CD4-positive, alpha-beta T cell treated with Interferon gamma for 1 hour (primary cell): ENCODE data around the gene ARMCX4.
"Not testable (repeated sequence)": the region's sequence is repeated elsewhere in the genome, so short reads cannot be mapped to it uniquely, and the experiment has no call there.

Source experiments
- DNase-seq: peaks from one replicate; pipeline ENCODE4 v3.0.0-alpha.2; 2020

Gene ARMCX4

DNA sequence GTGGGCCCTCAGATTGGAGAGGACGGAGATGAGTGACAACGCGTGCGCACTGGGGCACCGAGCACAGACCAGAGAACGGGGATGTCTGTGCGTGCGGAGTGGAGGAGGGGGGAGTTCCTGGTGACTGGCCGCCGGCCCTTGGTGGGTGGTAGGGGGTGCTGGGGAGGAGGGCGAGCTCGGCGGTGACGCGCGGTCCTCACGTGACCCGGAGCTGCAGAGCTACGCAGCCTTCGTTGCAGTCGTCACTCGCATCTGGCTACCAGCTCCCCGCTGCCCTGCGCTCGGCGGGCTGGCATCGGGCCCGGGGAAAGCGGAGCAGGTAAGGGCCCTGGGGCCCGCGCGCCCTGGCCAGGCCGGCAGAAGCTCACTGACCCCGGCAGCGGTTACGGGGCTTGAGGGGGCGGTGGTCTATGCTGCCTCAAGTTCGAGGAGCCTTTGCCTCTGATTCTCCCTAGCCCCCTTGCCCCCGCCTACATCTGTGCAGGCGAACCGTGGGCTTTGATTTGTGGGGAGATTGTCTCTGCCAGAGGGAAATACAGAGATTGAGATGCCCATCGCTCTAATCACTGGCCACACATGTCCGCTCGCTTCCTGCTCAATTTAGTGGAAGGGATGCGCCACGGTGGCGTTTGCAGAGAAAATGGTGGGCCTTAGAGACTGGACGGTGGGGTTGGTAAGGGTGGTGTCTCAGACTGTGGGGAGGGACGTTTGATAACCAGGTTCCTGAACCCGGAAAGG, at the start of gene ARMCX4:
Gene ARMCX4, plus strand, starts transcription at position 245 of the 738 bp plus-strand sequence. CDS start 3,134 bp downstream, outside the sequence.
- DNase-seq, result peak; percentile 61

GRCh38 chrX:101442085-101442484, 43.2 kb upstream of the ARMCX4 start:
- no peak for DNase-seq

GRCh38 chrX:101449279-101449678, 36.0 kb upstream of the ARMCX4 start:
- DNase-seq, result no peak

GRCh38 chrX:101450085-101450484, 35.2 kb upstream of the ARMCX4 start:
- no peak for DNase-seq

GRCh38 chrX:101450961-101451360, 34.3 kb upstream of the ARMCX4 start:
- DNase-seq, result no peak

- no peak for DNase-seq
Measured at GRCh38 chrX:101452056-101452455, 33.2 kb upstream of the ARMCX4 start.

GRCh38 chrX:101460669-101461068, 24.6 kb upstream of the ARMCX4 start:
- DNase-seq, result no peak

DNA sequence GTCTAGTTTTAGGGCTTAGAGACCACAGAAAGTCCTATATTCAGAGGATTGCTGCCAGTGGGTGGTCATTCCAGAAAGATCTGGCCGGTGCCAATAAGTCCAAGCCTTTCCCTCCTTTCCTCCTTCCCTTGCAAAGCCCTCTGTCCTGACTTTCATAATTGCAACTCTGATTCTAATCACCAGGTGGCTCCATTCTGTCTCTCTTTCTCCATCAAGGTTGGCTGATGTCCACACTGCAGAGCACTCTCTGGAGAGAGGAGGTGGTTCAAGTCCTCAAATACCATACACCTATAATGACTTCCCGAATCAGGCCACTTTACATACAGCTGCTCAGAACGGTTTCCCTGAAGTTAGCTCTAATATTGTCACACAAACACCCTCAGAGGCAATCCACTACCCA, 22.4 kb upstream of the ARMCX4 start:
- no peak for DNase-seq

GRCh38 chrX:101478366-101478765, 6.9 kb upstream of the ARMCX4 start:
- DNase-seq, result no peak

DNA sequence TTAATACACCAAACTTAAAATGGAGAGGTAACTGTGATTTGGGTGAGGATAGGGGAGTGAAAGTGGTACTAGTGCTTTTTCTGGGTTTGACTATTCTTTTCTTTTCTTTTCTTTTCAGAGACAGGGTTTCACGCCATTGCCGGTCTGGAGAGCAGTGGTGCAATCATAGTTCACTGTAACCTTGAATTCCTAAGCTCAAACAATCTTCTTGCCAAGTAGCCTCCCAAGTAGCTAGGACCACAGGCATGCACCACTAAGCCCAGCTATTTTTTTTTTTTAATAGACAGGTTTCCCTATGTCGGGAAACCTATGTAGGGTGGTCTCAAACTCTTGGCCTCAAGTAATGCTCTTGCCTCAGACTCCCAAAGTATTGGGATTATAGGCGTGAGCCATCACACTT, 3.0 kb upstream of the ARMCX4 start:
- no peak for DNase-seq

DNA sequence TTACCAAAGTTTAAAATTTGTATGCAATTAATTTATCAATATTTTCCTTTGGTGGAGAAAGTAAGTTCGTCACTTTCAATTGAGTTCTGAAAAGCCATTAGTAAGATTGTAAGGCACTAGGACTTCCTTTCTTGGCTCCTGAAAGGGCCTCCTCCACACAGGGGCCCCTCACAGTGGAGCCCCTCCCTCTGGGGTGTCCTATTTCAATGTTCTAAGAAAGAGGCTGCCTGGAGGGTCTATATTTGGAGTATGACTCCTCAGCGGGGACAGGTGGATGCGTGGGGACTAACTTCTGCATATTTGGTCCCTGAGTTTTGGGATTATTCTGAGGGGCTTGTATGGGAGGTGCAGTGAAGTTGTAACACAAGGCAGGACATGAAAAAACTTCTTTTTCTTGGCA, 1.6 kb upstream of the ARMCX4 start:
- no peak for DNase-seq

DNA sequence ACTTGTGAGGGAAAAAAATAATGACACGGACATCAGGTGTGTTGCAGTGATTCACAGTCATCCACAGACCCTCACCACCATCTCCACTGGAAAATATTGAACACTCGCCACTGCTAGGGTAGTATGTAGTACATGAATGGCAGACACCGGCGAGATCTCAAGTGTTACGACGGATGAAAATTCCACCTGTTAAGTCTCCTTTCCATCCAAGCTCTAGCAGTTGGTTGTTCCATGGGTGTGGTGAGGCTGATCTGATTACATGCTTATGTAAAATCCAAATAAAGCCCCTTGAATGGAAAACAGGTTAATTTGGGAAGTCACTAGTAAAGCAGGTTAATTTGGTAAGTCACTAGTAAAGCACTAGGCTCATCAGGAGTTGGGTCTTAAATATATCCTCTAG, 1.1 kb upstream of the ARMCX4 start:
- no peak for DNase-seq

GRCh38 chrX:101488796-101489195, 3.5 kb downstream of the ARMCX4 start:
- no peak for DNase-seq

DNA sequence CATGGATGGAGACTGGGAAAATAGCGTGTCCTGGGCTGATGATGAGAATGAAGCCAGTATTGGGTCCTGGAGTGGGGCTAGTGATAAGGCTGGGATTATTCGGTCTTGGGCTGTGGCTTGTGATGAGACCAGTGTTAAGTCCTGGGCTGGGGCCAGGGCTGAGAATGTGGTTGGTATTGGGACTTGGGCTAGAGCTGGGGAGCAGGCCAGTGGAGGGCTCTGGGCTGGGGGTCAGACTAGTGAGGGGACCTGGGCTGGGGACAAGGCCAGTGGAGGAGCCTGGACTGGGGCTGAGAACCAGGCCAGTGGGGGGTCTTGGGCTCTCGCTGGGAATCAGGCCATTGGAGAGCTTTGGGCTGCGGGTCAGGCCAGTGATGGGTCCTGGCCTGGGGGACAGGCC, 6.7 kb downstream of the ARMCX4 start:
- no peak for DNase-seq

DNA sequence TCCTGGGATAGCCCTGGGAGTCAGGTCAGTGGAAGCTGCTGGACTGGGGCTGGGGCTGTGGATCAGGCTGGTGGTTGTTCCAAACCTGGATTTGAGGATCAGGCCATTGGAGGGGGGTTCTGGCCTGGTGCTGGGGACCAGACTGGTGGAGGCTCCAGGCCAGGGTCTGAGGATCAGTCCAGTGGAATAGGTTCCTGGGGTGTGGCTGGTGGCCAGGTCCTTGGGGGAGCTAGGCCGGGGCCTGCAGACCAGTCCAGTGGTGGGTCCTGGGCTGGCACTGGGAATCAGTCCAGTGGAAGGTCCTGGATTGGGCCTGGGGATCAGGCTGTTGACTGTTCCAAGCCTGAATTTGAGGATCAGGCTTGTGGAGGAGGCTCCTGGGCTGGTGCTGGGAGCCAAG, 8.0 kb downstream of the ARMCX4 start:
- DNase-seq, result no peak

- DNase-seq, result not testable (repeated sequence)
Measured at GRCh38 chrX:101502929-101503328, 17.7 kb downstream of the ARMCX4 start.

- DNase-seq, result no peak
Measured at GRCh38 chrX:101507372-101507771, 22.1 kb downstream of the ARMCX4 start.

DNA sequence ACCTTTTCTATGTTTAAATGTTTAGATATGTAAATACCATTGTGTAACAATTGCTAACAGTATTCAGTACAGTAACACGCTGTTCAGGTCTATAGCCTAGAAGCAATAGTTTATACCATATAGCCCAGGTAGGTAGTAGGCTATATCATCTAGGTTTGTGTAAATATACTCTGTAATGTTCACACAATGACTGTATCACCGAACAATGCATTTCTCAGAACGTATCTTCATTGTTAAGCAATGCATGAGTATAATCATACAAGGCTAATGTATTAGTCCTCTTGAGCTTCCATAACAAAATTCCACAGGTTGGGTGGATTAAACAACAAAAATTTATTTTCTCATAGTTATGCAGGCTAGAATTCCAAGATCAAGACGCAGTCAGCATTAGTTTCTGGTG, 22.7 kb downstream of the ARMCX4 start:
- no peak for DNase-seq

DNA sequence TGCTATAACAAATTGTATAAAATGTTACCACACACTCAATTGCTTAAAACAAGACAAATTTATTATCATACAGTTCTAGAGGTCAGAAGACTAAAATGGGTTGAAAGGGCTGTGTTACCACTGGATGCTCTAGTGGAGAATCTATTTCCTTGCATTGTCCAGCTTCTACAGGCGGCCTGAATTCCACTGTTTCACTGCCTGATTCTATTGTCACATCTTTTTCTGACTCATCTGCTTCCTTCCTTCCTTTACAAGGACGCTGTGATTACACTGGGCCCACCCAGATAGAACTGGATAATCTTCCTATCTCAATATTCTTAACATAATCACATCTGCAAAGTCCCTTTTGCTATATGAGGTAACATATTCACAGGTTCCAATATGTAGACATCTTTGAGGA, 45.7 kb downstream of the ARMCX4 start:
- DNase-seq, result no peak
